ENCODE data around the gene PFAS.
"Not testable (repeated sequence)": the region's sequence is repeated elsewhere in the genome, so short reads cannot be mapped to it uniquely, and the experiment has no call there.

Gene PFAS, protein sequence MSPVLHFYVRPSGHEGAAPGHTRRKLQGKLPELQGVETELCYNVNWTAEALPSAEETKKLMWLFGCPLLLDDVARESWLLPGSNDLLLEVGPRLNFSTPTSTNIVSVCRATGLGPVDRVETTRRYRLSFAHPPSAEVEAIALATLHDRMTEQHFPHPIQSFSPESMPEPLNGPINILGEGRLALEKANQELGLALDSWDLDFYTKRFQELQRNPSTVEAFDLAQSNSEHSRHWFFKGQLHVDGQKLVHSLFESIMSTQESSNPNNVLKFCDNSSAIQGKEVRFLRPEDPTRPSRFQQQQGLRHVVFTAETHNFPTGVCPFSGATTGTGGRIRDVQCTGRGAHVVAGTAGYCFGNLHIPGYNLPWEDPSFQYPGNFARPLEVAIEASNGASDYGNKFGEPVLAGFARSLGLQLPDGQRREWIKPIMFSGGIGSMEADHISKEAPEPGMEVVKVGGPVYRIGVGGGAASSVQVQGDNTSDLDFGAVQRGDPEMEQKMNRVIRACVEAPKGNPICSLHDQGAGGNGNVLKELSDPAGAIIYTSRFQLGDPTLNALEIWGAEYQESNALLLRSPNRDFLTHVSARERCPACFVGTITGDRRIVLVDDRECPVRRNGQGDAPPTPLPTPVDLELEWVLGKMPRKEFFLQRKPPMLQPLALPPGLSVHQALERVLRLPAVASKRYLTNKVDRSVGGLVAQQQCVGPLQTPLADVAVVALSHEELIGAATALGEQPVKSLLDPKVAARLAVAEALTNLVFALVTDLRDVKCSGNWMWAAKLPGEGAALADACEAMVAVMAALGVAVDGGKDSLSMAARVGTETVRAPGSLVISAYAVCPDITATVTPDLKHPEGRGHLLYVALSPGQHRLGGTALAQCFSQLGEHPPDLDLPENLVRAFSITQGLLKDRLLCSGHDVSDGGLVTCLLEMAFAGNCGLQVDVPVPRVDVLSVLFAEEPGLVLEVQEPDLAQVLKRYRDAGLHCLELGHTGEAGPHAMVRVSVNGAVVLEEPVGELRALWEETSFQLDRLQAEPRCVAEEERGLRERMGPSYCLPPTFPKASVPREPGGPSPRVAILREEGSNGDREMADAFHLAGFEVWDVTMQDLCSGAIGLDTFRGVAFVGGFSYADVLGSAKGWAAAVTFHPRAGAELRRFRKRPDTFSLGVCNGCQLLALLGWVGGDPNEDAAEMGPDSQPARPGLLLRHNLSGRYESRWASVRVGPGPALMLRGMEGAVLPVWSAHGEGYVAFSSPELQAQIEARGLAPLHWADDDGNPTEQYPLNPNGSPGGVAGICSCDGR (N-terminal part only)

DNA sequence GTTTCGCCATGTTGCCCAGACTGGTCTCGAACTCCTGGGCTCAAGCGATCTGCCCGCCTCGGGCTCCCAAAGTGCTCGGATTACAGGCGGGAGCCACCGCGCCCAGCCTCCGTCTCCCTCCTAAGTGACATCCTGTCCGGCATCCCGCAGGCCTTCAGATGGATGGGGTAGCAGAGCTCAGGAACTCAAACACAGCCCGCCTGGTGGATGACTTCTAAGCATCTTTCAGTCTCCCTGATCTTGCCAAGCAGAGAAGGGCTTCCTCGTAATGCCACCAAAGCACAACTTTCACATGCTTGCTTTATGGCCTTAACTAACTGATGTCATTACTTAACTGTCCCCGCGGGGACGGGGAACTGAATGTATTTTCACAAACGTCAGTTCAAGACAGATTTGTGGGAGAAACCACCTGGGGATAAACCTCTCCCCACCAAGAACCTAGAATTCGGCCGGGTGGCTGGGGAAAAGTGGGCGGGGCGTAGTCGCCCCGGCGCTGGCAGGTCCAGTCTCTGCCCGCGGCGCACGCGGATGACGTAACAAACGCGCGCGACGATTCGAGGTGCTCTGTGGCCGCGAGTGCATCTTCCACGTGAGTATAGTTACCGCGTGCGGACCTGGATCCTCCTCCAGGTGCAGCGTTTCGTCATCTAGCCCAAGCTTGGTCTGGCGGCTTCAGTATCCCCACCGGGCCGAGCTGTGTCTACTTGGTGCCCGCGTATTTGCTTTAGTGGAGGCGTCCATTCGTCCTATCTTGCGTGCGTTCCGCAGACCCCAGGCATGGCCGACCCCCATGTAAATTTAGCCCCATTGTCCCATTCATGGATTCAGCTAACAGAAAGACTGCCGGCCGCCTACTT lies at the start of gene PFAS:
TSS of gene PFAS (plus strand) at position 539 of the 857 bp plus-strand sequence. CDS start 4,649 bp downstream, outside the sequence.
- no peaks in the 10 kb centered on the region for H3K9me3 ChIP-seq (ENCODE audit: control insufficient read depth in 2 of 2, low read length in 2 of 2)
- H3K36me3 ChIP-seq (ENCODE audit: control insufficient read depth in 2 of 2, insufficient read depth in 2 of 2, low read length in 2 of 2) = peaks cover 0 to 7% of the 10 kb centered on the region in 2 donors
- peaks cover 10% of the 10 kb centered on the region in 2 donors for H3K4me1 ChIP-seq (ENCODE audit: control insufficient read depth in 2 of 2, insufficient read depth in 2 of 2, low read length in 2 of 2)
- H3K27me3 ChIP-seq (ENCODE audit: control insufficient read depth in 2 of 2, insufficient read depth in 2 of 2, low read length in 2 of 2) = no peaks in the 10 kb centered on the region
- peak within 1 kb of the TSS; percentile 94 for H3K9ac ChIP-seq (ENCODE audit: low read depth in 1 of 2, low read length in 2 of 2)
- peak within 1 kb of the TSS; percentile 98 for H3K4me3 ChIP-seq (ENCODE audit: low read length in 2 of 2)
- H3K27ac ChIP-seq (ENCODE audit: low read depth in 2 of 2, low read length in 2 of 2) = peak within 1 kb of the TSS; percentile 97 to 100

- Histone ChIP-seq H3K4me1 (ENCODE audit: control insufficient read depth in 2 of 2, insufficient read depth in 2 of 2, low read length in 2 of 2) (peaks cover 3 to 5% of the 10 kb centered on the region in 2 donors), H3K9me3 (ENCODE audit: control insufficient read depth in 2 of 2, low read length in 2 of 2) (no peaks in the 10 kb centered on the region), H3K27me3 (ENCODE audit: control insufficient read depth in 2 of 2, insufficient read depth in 2 of 2, low read length in 2 of 2) (no peaks in the 10 kb centered on the region), H3K36me3 (ENCODE audit: control insufficient read depth in 2 of 2, insufficient read depth in 2 of 2, low read length in 2 of 2) (no peaks in the 10 kb centered on the region), H3K4me3 (ENCODE audit: low read length in 2 of 2) (no peak overlapping the region), H3K9ac (ENCODE audit: low read depth in 1 of 2, low read length in 2 of 2) (no peak overlapping the region), H3K27ac (ENCODE audit: low read depth in 2 of 2, low read length in 2 of 2) (no peak overlapping the region)
Observed at GRCh38 chr17:8204761-8205555, 44.1 kb upstream of the PFAS start.

- Histone ChIP-seq H3K27me3 (ENCODE audit: control insufficient read depth in 2 of 2, insufficient read depth in 2 of 2, low read length in 2 of 2) (no peaks in the 10 kb centered on the region), H3K27ac (ENCODE audit: low read depth in 2 of 2, low read length in 2 of 2) (no peak overlapping the region), H3K4me1 (ENCODE audit: control insufficient read depth in 2 of 2, insufficient read depth in 2 of 2, low read length in 2 of 2) (peaks cover 9 to 11% of the 10 kb centered on the region in 2 donors), H3K4me3 (ENCODE audit: low read length in 2 of 2) (no peak overlapping the region), H3K9ac (ENCODE audit: low read depth in 1 of 2, low read length in 2 of 2) (no peak overlapping the region), H3K9me3 (ENCODE audit: control insufficient read depth in 2 of 2, low read length in 2 of 2) (no peaks in the 10 kb centered on the region), H3K36me3 (ENCODE audit: control insufficient read depth in 2 of 2, insufficient read depth in 2 of 2, low read length in 2 of 2) (no peaks in the 10 kb centered on the region)
Observed at GRCh38 chr17:8206536-8206935, 42.6 kb upstream of the PFAS start.

- Histone ChIP-seq H3K36me3 (ENCODE audit: control insufficient read depth in 2 of 2, insufficient read depth in 2 of 2, low read length in 2 of 2) (no peaks in the 10 kb centered on the region), H3K9ac (ENCODE audit: low read depth in 1 of 2, low read length in 2 of 2) (peak within 1 kb of the TSS; percentile 69 to 72), H3K27ac (ENCODE audit: low read depth in 2 of 2, low read length in 2 of 2) (peak within 1 kb of the TSS; percentile 65 to 71), H3K27me3 (ENCODE audit: control insufficient read depth in 2 of 2, insufficient read depth in 2 of 2, low read length in 2 of 2) (no peaks in the 10 kb centered on the region), H3K4me1 (ENCODE audit: control insufficient read depth in 2 of 2, insufficient read depth in 2 of 2, low read length in 2 of 2) (peaks cover 9 to 11% of the 10 kb centered on the region in 2 donors), H3K4me3 (ENCODE audit: low read length in 2 of 2) (peak within 1 kb of the TSS; percentile 75 to 90), H3K9me3 (ENCODE audit: control insufficient read depth in 2 of 2, low read length in 2 of 2) (no peaks in the 10 kb centered on the region)
Observed at GRCh38 chr17:8209907-8210760, 39.0 kb upstream of the PFAS start, which contains the start of gene AURKB. Gene AURKB (minus strand): TSS chr17:8210575. CDS start chr17:8210224, 351 bp downstream.

GRCh38 chr17:8210761-8211458 lies 38.2 kb upstream of the PFAS start:
- H3K27ac ChIP-seq (ENCODE audit: low read depth in 2 of 2, low read length in 2 of 2) = peak overlapping the region; percentile 65 to 71
- H3K4me3 ChIP-seq (ENCODE audit: low read length in 2 of 2) = peak overlapping the region; percentile 75 to 90
- no peaks in the 10 kb centered on the region for H3K9me3 ChIP-seq (ENCODE audit: control insufficient read depth in 2 of 2, low read length in 2 of 2)
- H3K9ac ChIP-seq (ENCODE audit: low read depth in 1 of 2, low read length in 2 of 2) = peak overlapping the region; percentile 69 to 72
- no peaks in the 10 kb centered on the region for H3K36me3 ChIP-seq (ENCODE audit: control insufficient read depth in 2 of 2, insufficient read depth in 2 of 2, low read length in 2 of 2)
- H3K27me3 ChIP-seq (ENCODE audit: control insufficient read depth in 2 of 2, insufficient read depth in 2 of 2, low read length in 2 of 2) = no peaks in the 10 kb centered on the region
- H3K4me1 ChIP-seq (ENCODE audit: control insufficient read depth in 2 of 2, insufficient read depth in 2 of 2, low read length in 2 of 2) = peaks cover 9 to 11% of the 10 kb centered on the region in 2 donors

GRCh38 chr17:8212312-8213180 lies 36.5 kb upstream of the PFAS start:
- H3K27me3 ChIP-seq (ENCODE audit: control insufficient read depth in 2 of 2, insufficient read depth in 2 of 2, low read length in 2 of 2) = no peaks in the 10 kb centered on the region
- H3K9me3 ChIP-seq (ENCODE audit: control insufficient read depth in 2 of 2, low read length in 2 of 2) = no peaks in the 10 kb centered on the region
- peaks cover 9 to 11% of the 10 kb centered on the region in 2 donors for H3K4me1 ChIP-seq (ENCODE audit: control insufficient read depth in 2 of 2, insufficient read depth in 2 of 2, low read length in 2 of 2)
- no peaks in the 10 kb centered on the region for H3K36me3 ChIP-seq (ENCODE audit: control insufficient read depth in 2 of 2, insufficient read depth in 2 of 2, low read length in 2 of 2)
- H3K4me3 ChIP-seq (ENCODE audit: low read length in 2 of 2) = no peak overlapping the region
- H3K27ac ChIP-seq (ENCODE audit: low read depth in 2 of 2, low read length in 2 of 2) = no peak overlapping the region
- H3K9ac ChIP-seq (ENCODE audit: low read depth in 1 of 2, low read length in 2 of 2) = no peak overlapping the region

DNA sequence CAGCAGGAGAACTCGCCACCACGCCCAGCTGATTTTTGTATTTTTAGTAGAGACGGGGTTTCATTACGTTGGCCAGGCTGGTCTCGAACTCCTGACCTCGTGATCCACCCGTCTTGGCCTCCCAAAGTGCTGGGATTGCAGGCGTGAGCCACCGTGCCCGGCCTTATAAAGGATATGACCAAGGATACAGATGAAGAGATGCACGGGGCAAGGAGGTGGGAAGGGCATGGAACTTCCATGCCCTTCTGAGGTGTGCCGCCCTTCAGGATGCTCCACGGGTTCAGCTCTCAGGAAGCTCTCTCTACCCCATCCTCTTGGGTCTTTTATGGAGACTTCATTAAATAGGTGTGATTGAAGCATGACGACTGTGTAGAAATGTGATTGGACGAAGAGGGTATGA lies 35.1 kb upstream of the PFAS start:
- not testable (repeated sequence) for H3K27me3 ChIP-seq (ENCODE audit: control insufficient read depth in 2 of 2, insufficient read depth in 2 of 2, low read length in 2 of 2); H3K27ac ChIP-seq (ENCODE audit: low read depth in 2 of 2, low read length in 2 of 2); H3K9me3 ChIP-seq (ENCODE audit: control insufficient read depth in 2 of 2, low read length in 2 of 2); H3K36me3 ChIP-seq (ENCODE audit: control insufficient read depth in 2 of 2, insufficient read depth in 2 of 2, low read length in 2 of 2); H3K9ac ChIP-seq (ENCODE audit: low read depth in 1 of 2, low read length in 2 of 2); H3K4me3 ChIP-seq (ENCODE audit: low read length in 2 of 2)
- H3K4me1 ChIP-seq (ENCODE audit: control insufficient read depth in 2 of 2, insufficient read depth in 2 of 2, low read length in 2 of 2) = peaks cover 9 to 15% of the 10 kb centered on the region in 2 donors

All from mucosa of rectum (tissue), 2 donors.